GM12878 (cell line): ENCODE results near the gene AGBL2. TPM values are rescaled to one million over a fixed set of nuclear protein-coding genes. Genes with fewer than 3 reads are reported as not detected.

ENCODE experiments used
- ATAC-seq: fragments of 200-7000 bp; cut with Tn5 transposase; 3 replicates; pipeline ENCODE4 v1.9.1; 2020; ENCODE audit warnings: mild to moderate bottlenecking, moderate library complexity
- BruUV-seq: library from RNA; stranded (reverse); fragments of 400-500 nt; replicated peaks from 2 replicates; lab custom pipeline; 2021; lab: Mats Ljungman, UMichigan
- CTCF ChIA-PET: fragments of 300-600 bp; sonication (Branson Sonifier 250); formaldehyde crosslinking; extraction: SDS; loops from one replicate; lab custom pipeline; 2021; ENCODE audit warnings: inconsistent platforms; lab: Yijun Ruan, JAX
- POLR2A ChIA-PET: fragments of 350-600 bp; formaldehyde crosslinking; extraction: SDS; loops from one replicate; lab custom pipeline; 2021; ENCODE audit warnings: inconsistent platforms; lab: Charles Lee
- RAD21 ChIA-PET: fragments of 300-600 bp; sonication (Branson Sonifier 250); formaldehyde crosslinking; loops from one replicate; lab custom pipeline; 2023; ENCODE audit warnings: antibody characterized with exemption; ENCODE audit not compliant: unreplicated experiment; lab: Charles Lee
- SMC1A ChIA-PET: fragments of 300-600 bp; sonication (Branson Sonifier 250); formaldehyde crosslinking; loops from one replicate; lab custom pipeline; 2023; ENCODE audit not compliant: unreplicated experiment, uncharacterized antibody; lab: Charles Lee
- DNase-seq: peaks from one replicate; pipeline ENCODE4 v3.0.0-alpha.2; 2011; ENCODE audit warnings: low read depth, low spot score
- FAIRE-seq: peaks from 3 replicates; lab custom pipeline; 2011; peaks lifted over from hg19 to GRCh38; lab: Jason Lieb, UNC
- H2AFZ ChIP-seq: 2 replicates; pipeline ENCODE4 v1.6.0; 2011; ENCODE audit warnings: low read depth, low read length, control low read depth; ENCODE audit not compliant: control insufficient read depth
- H3K27ac ChIP-seq: 2 replicates; pipeline ENCODE4 v1.5.1; 2011; ENCODE audit warnings: control low read depth; ENCODE audit not compliant: control insufficient read depth, insufficient read depth
- H3K27me3 ChIP-seq, 2 experiments: replicated peaks in 1 of 2; 2 replicates each; pipeline versions ENCODE4 v1.6.0 to v1.6.1; 2011; ENCODE audit warnings: low read length in 1 of 2; ENCODE audit not compliant: control insufficient read depth in 2 of 2, insufficient read depth in 2 of 2
- H3K36me3 ChIP-seq, 2 experiments: 2 replicates each; pipeline ENCODE4 v1.5.1; 2011; ENCODE audit warnings: low read length in 1 of 2; ENCODE audit not compliant: control insufficient read depth in 2 of 2, insufficient read depth in 2 of 2
- H3K4me1 ChIP-seq: 2 replicates; pipeline ENCODE4 v1.6.1; 2011; ENCODE audit warnings: mild to moderate bottlenecking, low read length, moderate library complexity, mixed read lengths; ENCODE audit not compliant: control insufficient read depth, insufficient read depth
- H3K4me2 ChIP-seq: 2 replicates; pipeline ENCODE4 v1.6.0; 2011; ENCODE audit warnings: control low read depth; ENCODE audit not compliant: control insufficient read depth, insufficient read depth
- H3K4me3 ChIP-seq: fragments of 200-600 bp; sonication (generic); 2 replicates; pipeline ENCODE4 v1.5.1; 2016
- H3K79me2 ChIP-seq: 2 replicates; pipeline ENCODE4 v1.6.0; 2011; ENCODE audit warnings: low read length; ENCODE audit not compliant: control insufficient read depth, insufficient read depth
- H3K9ac ChIP-seq: 2 replicates; pipeline ENCODE4 v1.8.0; 2011; ENCODE audit warnings: low read length, control low read depth, mixed read lengths; ENCODE audit not compliant: control insufficient read depth, insufficient read depth
- H3K9me3 ChIP-seq: replicated peaks from 3 replicates; pipeline ENCODE4 v1.5.1; 2011; ENCODE audit warnings: mild to moderate bottlenecking, low read length; ENCODE audit not compliant: control insufficient read depth, insufficient read depth
- H4K20me1 ChIP-seq: 2 replicates; pipeline ENCODE4 v1.6.0; 2011; ENCODE audit not compliant: control insufficient read depth, insufficient read depth
- ATF7 ChIP-seq: fragments of 450-650 bp; IDR thresholded peaks from 2 replicates; pipeline ENCODE4 v1.6.1; 2016; ENCODE audit warnings: low read depth, mild to moderate bottlenecking
- BCL3 ChIP-seq: IDR thresholded peaks from 2 replicates; pipeline ENCODE4 v1.6.1; 2011; ENCODE audit warnings: borderline replicate concordance, low read depth, mild to moderate bottlenecking, moderate library complexity, low read length; ENCODE audit not compliant: insufficient read depth, poor library complexity, severe bottlenecking
- BMI1 ChIP-seq: fragments of 450-650 bp; IDR thresholded peaks from 2 replicates; pipeline ENCODE4 v1.6.1; 2016; ENCODE audit warnings: mild to moderate bottlenecking, moderate library complexity, borderline replicate concordance
- ELK1 ChIP-seq: IDR thresholded peaks from 2 replicates; pipeline ENCODE4 v1.6.1; 2012; ENCODE audit warnings: low read depth, low read length, improper control_type of control experiment
- MYC ChIP-seq: IDR thresholded peaks from 2 replicates; pipeline ENCODE4 v1.6.1; 2011; ENCODE audit warnings: mild to moderate bottlenecking, low read length, moderate library complexity, inconsistent platforms; ENCODE audit not compliant: insufficient read depth, insufficient replicate concordance, insufficient read length, severe bottlenecking
- NR2C2 ChIP-seq: IDR thresholded peaks from 2 replicates; pipeline ENCODE4 v1.6.1; 2011; ENCODE audit warnings: borderline replicate concordance, low read depth; ENCODE audit not compliant: control insufficient read depth, insufficient read length
- RCOR1 ChIP-seq: conservative IDR thresholded peaks from 2 replicates; pipeline ENCODE4 v1.6.1; 2012; ENCODE audit warnings: low read depth, low read length, improper control_type of control experiment
- SKIL ChIP-seq: fragments of 450-650 bp; IDR thresholded peaks from 2 replicates; pipeline ENCODE4 v1.6.1; 2017; ENCODE audit warnings: mild to moderate bottlenecking, low read depth, inconsistent platforms; ENCODE audit not compliant: poor library complexity, severe bottlenecking
- WGBS: methylation state at CpG from one replicate; pipeline ENCODE4 v1.1.6; 2016; ENCODE audit warnings: low lambda C conversion rate; ENCODE audit not compliant: insufficient replicate concordance, insufficient coverage; ENCODE audit errors: missing lambda C conversion rate; 5-methylcytosine and 5-hydroxymethylcytosine counted together
- in situ Hi-C: fragments of 300-500 bp; cut with MboI; formaldehyde crosslinking; loops from 9 replicates; pipeline ENCODE4 v1.14.3; 2018; ENCODE audit warnings: mixed read lengths
- intact Hi-C: fragments of 100-400 bp; cut with micrococcal nuclease; formaldehyde crosslinking; loops from one replicate; pipeline ENCODE4 v1.14.2; 2022; ENCODE audit not compliant: unreplicated experiment
- polyA plus RNA-seq, 11 experiments: library from polyadenylated mRNA; depleted of rRNA in 4 of 11; unstranded in 6 of 11; stranded (reverse) in 5 of 11; fragments of >200 nt; fragmentation: Nextera tagmentation in 4 of 11; fragmentation: Illumina TruSeq in 1 of 11; extraction: Ambion mirVana in 4 of 11; extraction: Trizol in 1 of 11; gene quantifications; 1 replicate in 1 of 11; 2 replicates in 10 of 11; pipeline versions ENCODE4 v1.2.1 to v1.2.3, GENCODE V29; 2011 to 2016; ENCODE audit warnings: inconsistent platforms in 2 of 11, missing spikeins in 2 of 11, low read depth in 1 of 11
- total RNA-seq, 4 experiments: library from RNA; depleted of rRNA in 3 of 4; stranded (reverse); fragments of >200 nt in 3 of 4; fragmentation: Illumina TruSeq in 1 of 4; extraction: Trizol in 1 of 4; gene quantifications; 2 replicates each; pipeline versions ENCODE4 v1.2.1 to v1.2.3, GENCODE V29; 2013 to 2021

AGBL2 gene
- total and polyA plus RNA-seq, 10 of the 15 experiments (the other 5 are each of a cell fraction or from before 2014, with no cell fraction given), result 0.93 to 12.2 (median 2.9) TPM

- DNase-seq, result no peak
- ChIA-PET POLR2A (interaction anchor here (0.6 to 1.3 kb wide), 2 partner anchors 8 to 472 kb away, joined by 3 to 5 read pairs; partner anchors contain the start of gene AGBL2), CTCF (no interaction called here)
Observed at GRCh38 chr11:47723041-47723440, 7.9 kb upstream of the AGBL2 start.

More at GRCh38 chr11:47723041-47723440, 7.9 kb upstream of the AGBL2 start:
- no peak for FAIRE-seq
- no TSS peak for BruUV-seq
- no peak for TF ChIP-seq BMI1
- TF ChIP-seq ELK1, result no peak
- no peak for TF ChIP-seq MYC
- TF ChIP-seq RCOR1, result no peak
- TF ChIP-seq BCL3, result no peak
- TF ChIP-seq ATF7, result no peak
- no peak for TF ChIP-seq NR2C2
- no peak for TF ChIP-seq SKIL
- 100% methylated on average over 3 of the region's 3 CpGs for WGBS
- H3K79me2 ChIP-seq, result no peaks in the 10 kb centered on the region
- no peak overlapping the region for H3K27ac ChIP-seq
- intact Hi-C loops, result no loop called here
- no peaks in the 10 kb centered on the region for H4K20me1 ChIP-seq
- no peak overlapping the region for H2AFZ ChIP-seq
- no peak overlapping the region for H3K4me2 ChIP-seq
- H3K9me3 ChIP-seq, result no peaks in the 10 kb centered on the region
- no peaks in the 10 kb centered on the region for H3K4me1 ChIP-seq
- RAD21 ChIA-PET, result no interaction called here
- in situ Hi-C loops, result no loop called here
- no peak overlapping the region for H3K9ac ChIP-seq
- H3K27me3 ChIP-seq, result no peaks in the 10 kb centered on the region
- no peak for ATAC-seq
- SMC1A ChIA-PET, result interaction anchor here (0.6 to 1.1 kb wide), 2 partner anchors 59 to 152 kb away, joined by 3 to 4 read pairs; no protein-coding TSS in a partner anchor
- H3K4me3 ChIP-seq, result no peak overlapping the region
- H3K36me3 ChIP-seq, result peaks cover 7 to 36% of the 10 kb centered on the region in 2 experiments
